Type B pancreatic cell (in vitro differentiated cells): ENCODE results near the gene UBE2O. TPM values are rescaled to one million over a fixed set of nuclear protein-coding genes. Genes with fewer than 3 reads are reported as not detected.
A peak's percentile ranks its signal among the peaks of the same experiment; 100 is the strongest.

Source experiments
- DNase-seq: peaks from one replicate; pipeline ENCODE4 v3.0.0; 2021; ENCODE audit warnings: mixed read lengths; ENCODE audit not compliant: unreplicated experiment; ENCODE audit errors: extremely low spot score
- H3K27ac Mint-ChIP-seq: 2 replicates; pipeline ENCODE4 v1.8.0; 2021; ENCODE audit warnings: mild to moderate bottlenecking, mixed read lengths
- H3K27me3 Mint-ChIP-seq: 2 replicates; pipeline ENCODE4 v1.8.0; 2021; ENCODE audit warnings: mixed read lengths
- H3K36me3 Mint-ChIP-seq: 2 replicates; pipeline ENCODE4 v1.8.0; 2021; ENCODE audit warnings: mixed read lengths
- H3K4me1 Mint-ChIP-seq: one replicate; pipeline ENCODE4 v1.8.0; 2021; ENCODE audit warnings: mixed read lengths; ENCODE audit not compliant: unreplicated experiment
- H3K4me3 Mint-ChIP-seq: 2 replicates; pipeline ENCODE4 v1.8.0; 2021; ENCODE audit warnings: mild to moderate bottlenecking, mixed read lengths
- H3K9me3 Mint-ChIP-seq: 2 replicates; pipeline ENCODE4 v1.8.0; 2021; ENCODE audit warnings: mixed read lengths
- CTCF ChIP-seq: fragments of 200-600 bp; sonication (generic); conservative IDR thresholded peaks from 2 replicates; pipeline ENCODE4 v1.5.0; 2021; ENCODE audit warnings: antibody characterized with exemption, mild to moderate bottlenecking
- total RNA-seq: library from RNA; stranded (reverse); gene quantifications from 2 replicates; pipeline ENCODE4 v1.2.1, GENCODE V29; 2021; ENCODE audit warnings: low replicate concordance

The UBE2O gene
- total RNA-seq, 1 donor from 2014 or later = 51.5 TPM

GRCh38 chr17:76499267-76499667 is 46.3 kb upstream of the UBE2O start:
- Mint-ChIP-seq H3K9me3 (no peaks in the 10 kb centered on the region), H3K27me3 (peaks cover 14% of the 10 kb centered on the region), H3K27ac (no peak overlapping the region), H3K4me3 (peak overlapping the region; percentile 80), H3K4me1 (peaks cover 35% of the 10 kb centered on the region), H3K36me3 (no peaks in the 10 kb centered on the region)
- no peak for TF ChIP-seq CTCF
- DNase-seq = no peak

- DNase-seq = no peak
- Mint-ChIP-seq H3K4me3 (peak overlapping the region; percentile 80), H3K27ac (no peak overlapping the region), H3K4me1 (peaks cover 35% of the 10 kb centered on the region), H3K27me3 (peaks cover 11% of the 10 kb centered on the region), H3K9me3 (no peaks in the 10 kb centered on the region), H3K36me3 (no peaks in the 10 kb centered on the region)
- TF ChIP-seq CTCF = no peak
These were observed 45.9 kb upstream of the UBE2O start for GRCh38 chr17:76498876-76499251.

GRCh38 chr17:76497979-76498875 is 45.3 kb upstream of the UBE2O start:
- peak overlapping the region; percentile 80 for H3K4me3 Mint-ChIP-seq
- TF ChIP-seq CTCF = no peak
- no peak for DNase-seq

GRCh38 chr17:76497699-76497978 is 44.7 kb upstream of the UBE2O start:
- Mint-ChIP-seq H3K4me1 (peaks cover 39% of the 10 kb centered on the region), H3K27me3 (peaks cover 11% of the 10 kb centered on the region), H3K9me3 (no peaks in the 10 kb centered on the region), H3K27ac (no peak overlapping the region), H3K36me3 (no peaks in the 10 kb centered on the region), H3K4me3 (no peak overlapping the region)
- no peak for TF ChIP-seq CTCF
- DNase-seq = no peak

More at GRCh38 chr17:76497979-76498875, 45.3 kb upstream of the UBE2O start:
- H3K27me3 Mint-ChIP-seq = peaks cover 11% of the 10 kb centered on the region
- H3K4me1 Mint-ChIP-seq = peaks cover 37% of the 10 kb centered on the region
- H3K36me3 Mint-ChIP-seq = no peaks in the 10 kb centered on the region
- no peaks in the 10 kb centered on the region for H3K9me3 Mint-ChIP-seq
- peak overlapping the region; percentile 63 for H3K27ac Mint-ChIP-seq

GRCh38 chr17:76496464-76496863 is 43.5 kb upstream of the UBE2O start:
- peaks cover 34% of the 10 kb centered on the region for H3K4me1 Mint-ChIP-seq
- TF ChIP-seq CTCF = no peak

More at GRCh38 chr17:76496464-76496863, 43.5 kb upstream of the UBE2O start:
- H3K27ac Mint-ChIP-seq = no peak overlapping the region
- H3K9me3 Mint-ChIP-seq = no peaks in the 10 kb centered on the region
- no peak for DNase-seq
- no peaks in the 10 kb centered on the region for H3K36me3 Mint-ChIP-seq
- no peak overlapping the region for H3K4me3 Mint-ChIP-seq
- peaks cover 6% of the 10 kb centered on the region for H3K27me3 Mint-ChIP-seq
